DMS53 (cell line): ENCODE measurements around the gene HYLS1.
"Not testable (repeated sequence)": the region's sequence is repeated elsewhere in the genome, so short reads cannot be mapped to it uniquely, and the experiment has no call there.

Experiments used
- DNase-seq: peaks from one replicate; lab custom pipeline; 2025; lab: John Stamatoyannopoulos, UW

The HYLS1 gene

DNA sequence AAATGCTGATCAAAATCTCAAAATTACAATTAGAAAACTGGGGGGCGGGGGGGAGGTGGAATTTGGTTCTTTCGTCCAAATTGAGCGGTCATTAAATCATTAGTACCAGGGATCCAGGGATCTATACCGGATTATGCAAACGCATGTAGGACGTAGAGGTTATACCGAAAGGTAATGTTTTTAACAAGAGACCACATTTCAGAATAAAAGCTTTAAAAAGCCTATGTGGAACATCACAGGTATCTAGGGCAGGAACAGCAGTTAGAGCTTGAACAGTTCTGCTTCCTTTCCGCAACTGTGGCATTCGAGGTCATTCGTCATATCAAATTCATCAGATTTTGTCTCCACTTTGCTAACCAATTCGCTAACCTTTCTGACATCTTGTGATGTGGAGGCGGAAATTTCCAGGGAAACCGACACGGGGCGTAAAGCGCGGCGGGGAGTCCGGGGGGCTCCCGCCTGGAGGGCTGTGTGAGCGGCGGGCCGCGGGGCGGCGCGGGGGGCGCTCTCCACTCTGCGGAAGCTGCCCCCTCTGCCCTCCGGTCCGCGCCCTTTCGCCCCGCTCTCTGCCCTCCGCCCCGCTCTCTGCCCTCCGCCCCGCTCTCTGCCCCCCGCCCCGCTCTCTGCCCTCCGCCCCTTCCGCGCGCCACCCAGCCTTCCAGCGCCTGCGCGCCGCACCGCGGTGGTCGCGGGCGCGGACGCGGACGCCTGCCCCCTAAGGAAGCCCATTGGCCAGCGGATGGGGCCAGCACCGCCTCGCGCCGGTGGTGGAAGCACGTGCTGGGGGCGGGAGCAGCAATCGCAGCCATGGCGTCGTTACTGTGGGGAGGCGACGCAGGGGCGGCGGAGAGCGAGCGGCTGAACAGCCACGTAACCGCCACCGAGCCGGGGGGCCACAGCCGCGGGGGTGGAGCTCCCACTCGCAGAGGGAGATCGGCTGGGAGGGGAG lies 16.5 kb downstream of the HYLS1 start, which contains the start of gene DDX25:
DDX25 (plus strand) TSS at position 798 of the 949 bp plus-strand sequence; CDS start at position 808, 10 bp downstream.
- peak; percentile 37 for DNase-seq

DNA sequence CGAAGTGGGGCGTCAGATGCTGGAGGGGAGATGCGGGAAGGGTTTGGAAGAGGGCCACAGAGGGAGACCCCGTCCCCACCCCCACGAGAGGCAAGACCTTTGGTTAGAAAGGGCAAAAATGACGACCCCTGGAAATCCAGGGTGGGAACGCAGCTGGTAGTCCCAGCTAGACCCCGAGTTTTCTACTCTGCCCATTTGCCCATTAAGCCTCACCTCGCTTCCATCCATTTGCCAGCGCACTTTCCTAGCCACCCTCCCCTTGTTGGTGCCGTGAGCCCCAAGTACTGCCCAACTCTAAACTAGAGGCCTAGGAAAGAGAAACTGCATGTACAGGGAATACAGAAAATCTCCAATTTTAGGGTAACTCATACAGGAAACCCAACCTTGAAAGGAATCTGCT lies 17.2 kb downstream of the HYLS1 start:
- no peak for DNase-seq

DNA sequence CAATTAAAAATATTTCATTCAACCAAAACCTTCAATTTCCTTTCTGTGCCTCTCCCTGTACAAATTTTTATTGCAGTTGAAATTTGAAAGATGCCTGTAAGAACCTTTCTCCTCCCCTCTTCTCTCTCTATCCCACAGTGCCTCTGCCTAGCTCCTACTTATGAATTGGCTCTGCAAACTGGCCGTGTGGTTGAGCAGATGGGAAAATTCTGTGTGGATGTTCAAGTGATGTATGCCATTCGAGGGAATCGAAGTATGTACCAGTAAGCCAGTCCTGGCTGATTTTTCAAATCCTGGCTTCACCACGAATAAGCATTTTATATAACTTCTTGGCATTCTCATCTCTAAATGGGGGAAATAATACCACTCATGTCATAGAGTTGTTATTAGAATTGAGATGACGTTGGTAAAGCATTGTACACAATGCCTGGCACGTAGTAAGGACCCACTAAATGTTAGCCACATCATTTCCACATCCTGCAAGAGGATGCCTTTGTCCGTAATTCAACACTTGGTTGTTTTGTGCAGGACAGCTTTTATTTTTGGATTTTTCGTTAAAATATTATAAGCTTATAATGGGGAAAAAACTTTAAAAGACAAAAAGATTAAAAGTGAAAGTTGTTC lies 22.9 kb downstream of the HYLS1 start:
- no peak for DNase-seq

DNA sequence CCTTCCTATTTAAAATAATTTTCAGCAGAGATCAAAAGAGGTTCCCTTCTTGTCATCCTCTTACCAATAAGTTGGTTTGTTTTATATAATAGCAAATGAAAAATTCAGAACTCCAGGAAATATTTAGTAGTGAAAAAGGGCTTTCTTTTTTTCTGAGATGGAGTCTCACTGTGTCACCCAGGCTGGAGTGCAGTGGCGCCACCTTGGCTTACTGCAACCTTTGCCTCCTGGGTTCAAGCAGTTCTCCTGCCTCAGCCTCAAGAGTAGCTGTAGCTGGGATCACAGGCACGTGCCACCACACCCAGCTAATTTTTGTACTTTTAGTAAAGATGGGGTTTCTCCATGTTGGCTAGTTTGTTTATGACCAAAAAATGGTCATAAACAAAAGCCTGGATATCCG lies 27.1 kb downstream of the HYLS1 start:
- DNase-seq = not testable (repeated sequence)

DNA sequence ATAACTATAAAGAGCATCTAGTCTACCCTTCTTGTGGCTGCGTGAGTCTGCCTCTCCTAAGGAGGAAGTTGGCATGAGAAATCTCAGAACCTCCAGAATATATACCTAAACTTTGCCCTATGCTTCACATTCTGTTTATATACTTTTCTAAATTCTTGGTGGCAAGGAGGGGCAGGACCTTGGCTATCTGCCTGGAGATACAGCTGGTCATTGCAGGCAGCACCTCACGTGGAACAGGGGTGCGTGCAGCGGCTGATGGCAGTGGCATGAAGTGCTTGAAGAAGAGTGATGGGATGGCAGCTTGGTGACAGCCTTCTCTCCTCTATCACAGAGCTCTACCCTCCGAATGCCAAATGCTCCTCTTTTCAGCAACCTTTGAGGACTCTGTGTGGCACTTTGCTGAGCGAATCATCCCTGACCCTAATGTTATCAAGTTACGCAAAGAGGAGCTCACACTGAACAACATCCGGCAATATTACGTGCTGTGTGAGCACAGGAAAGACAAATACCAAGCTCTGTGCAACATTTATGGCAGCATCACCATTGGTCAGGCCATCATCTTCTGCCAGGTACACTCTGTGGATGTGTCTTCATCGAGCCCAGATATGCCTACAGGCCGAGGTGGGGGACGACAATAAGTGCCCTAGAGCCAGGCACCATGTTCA lies 29.3 kb downstream of the HYLS1 start:
- DNase-seq = no peak

DNA sequence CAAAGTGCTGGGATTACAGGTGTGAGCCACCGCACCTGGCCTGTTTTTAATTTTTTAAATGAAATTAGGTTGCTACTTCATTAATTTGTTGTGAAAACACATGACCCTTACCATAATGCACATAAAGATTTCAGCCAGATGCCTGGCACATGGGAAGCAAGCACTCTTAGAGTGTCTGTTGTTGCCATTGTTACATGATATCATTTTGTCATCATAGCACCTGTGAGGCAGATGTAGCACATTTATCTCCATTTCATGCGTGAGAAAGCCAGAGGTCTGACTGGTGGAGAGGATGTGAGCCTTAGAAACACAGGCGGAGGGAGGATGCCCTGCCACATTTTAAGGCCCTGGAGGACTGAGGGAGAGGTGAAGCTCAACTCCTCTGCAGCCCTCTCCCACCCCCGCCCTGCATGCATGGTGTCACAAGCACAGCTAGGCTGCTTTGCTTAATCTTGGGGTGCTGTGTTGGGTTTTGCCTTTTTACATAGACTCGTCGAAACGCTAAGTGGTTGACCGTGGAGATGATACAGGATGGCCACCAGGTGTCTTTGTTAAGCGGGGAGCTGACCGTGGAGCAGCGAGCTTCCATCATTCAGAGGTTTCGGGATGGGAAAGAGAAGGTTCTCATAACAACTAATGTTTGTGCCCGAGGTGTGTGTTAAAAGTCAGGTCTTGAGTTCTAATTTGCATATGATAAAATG lies 30.8 kb downstream of the HYLS1 start:
- DNase-seq = peak; percentile 17

DNA sequence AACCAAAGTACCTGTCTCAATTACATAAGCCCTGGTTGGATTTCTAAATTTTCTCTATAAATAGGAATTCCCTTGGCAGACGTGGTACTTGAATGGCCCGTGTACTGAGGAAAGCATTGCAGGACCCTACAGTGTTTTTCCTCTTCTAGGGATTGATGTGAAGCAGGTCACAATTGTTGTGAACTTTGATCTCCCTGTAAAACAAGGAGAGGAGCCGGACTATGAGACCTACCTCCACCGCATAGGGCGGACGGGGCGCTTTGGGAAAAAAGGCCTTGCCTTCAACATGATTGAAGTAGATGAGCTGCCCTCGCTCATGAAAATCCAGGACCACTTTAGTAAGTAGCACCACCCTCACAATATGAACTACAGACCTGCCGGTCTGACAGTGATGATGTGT lies 33.6 kb downstream of the HYLS1 start:
- no peak for DNase-seq

DNA sequence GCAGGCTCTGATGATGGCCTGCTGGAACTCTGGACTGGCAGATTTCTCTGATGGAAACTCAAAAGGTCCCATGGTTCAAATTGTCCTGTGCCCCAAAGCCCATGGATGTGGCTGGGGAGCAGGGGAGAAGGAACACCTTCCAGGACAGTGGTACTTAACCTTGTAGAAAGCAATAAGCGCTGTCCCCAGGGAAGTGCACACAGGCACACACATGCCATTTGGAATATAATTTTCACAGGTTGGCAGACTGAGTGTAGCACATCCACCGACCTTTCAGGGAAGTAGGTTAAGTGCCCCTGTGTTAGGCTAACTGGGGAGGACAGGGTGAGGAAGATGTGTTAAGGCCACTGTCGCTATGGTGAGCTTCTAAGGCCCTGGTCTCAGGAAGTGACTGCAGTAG lies 34.7 kb downstream of the HYLS1 start:
- DNase-seq = no peak

DNA sequence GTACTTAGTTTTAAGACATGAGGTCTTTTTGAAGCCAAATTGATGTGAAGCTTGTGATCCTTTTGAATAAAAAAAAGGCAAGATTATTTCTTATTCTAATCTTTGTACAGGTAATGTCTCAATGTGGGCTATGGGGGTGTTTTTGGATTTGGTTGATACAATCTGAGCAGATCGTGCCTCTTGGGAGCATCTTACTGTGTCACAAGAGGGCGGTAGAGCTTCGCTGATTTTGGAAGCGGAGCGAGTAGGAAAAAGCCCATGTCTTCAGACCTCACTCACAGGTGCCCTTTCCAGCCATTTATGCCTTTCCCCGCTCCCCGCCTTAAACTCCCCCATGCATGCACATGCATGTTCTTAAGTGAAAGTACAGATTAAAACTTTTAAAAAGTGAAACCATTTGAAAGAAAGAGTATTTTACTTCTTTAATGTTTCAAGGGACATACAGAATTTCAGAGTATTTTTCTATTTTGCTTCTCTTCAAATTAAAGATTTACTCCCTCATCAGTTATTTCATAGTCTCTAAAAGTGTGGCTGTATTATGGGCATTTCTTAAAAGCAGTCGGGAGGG lies 35.6 kb downstream of the HYLS1 start:
- DNase-seq = peak; percentile 89

DNA sequence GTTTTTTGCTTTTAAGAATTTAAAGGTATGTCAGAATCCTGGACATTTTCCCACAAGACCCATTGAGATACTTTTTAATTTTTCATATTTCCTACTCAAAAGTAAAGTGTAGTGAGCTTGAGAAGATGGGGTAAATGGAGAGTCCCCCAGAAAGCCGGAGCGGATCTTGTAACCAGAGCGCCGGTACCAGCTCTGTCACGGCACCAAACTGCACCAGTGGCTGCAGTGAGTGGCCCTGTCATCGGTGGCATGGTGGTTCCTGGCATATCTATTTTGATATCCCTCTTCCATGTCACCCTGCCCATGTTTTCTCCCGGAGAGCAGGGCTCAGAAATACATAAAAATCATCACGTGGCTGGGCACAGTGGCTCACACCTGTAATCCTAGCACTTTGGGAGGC lies 36.2 kb downstream of the HYLS1 start:
- no peak for DNase-seq

DNA sequence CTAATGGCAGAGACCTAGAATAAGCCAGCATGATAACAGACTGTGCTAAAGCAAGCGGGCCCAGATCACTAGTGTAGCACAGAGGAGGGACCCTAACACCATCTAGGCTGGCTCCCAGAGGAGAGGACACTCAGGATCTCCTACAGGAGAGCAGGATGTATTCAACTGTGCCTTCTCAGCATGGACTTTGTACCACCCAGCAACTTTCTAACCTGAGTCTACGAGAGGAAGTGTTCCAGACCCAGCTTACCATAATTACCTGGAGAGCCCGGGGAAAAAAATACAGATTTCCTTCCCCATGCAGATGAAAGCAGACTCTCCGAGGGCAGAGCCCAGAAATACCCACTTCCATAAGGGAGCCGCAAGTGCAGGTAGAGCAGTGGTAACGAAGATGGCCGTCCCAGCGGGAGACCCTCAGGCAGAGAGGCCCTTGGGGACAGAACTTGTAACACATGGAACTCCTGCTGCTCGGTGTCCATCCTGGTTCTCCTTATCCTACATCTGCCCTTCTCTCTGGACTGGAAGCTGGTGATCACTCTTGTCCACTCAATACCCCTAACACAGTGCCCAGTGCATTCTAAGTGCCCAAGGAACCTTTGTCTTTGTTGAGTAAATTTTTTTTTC lies 37.0 kb downstream of the HYLS1 start:
- no peak for DNase-seq

DNA sequence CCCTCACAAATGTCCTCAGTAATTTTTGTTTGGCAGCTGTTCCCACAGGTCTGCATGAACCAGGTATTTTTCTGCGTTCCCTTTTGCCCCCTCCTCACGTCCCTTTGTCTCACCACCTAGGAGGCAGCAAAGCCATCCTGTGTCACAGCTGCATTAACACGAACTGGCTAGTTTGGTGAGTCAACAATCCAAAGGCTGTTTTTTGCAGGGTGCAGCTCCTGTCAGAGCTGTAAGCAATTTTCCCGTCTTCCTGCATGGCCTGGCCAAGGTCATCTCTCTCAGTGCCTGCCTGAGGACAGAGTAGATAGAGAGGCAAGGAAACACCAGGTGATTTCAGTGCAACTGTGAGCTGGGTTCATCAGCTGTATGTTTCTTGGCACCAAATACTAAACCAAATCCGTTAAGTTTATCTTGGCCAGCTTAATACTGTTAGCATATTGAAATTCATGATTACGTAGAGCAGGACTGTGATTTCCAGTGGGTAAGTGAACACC lies 37.8 kb downstream of the HYLS1 start:
- no peak for DNase-seq

DNA sequence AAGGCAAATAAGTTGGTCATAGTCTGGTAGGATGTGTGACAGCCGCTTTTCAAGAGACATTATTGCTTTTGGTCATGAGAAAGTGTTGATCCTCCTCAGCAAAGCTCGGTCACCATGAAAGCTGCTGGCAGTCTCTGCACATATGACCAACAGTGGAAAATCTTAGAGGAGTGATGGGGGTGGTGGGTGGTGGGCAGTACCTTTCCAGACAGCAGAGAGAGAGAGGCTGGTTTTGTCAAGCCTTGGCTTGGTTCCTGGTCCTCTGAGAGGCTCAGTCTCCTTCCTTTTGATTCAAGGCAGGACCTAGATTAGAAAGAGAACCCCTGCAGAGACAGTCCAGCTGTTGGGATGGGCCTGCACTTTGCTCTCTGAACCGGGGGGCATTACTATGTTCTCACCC lies 38.3 kb downstream of the HYLS1 start:
- DNase-seq = no peak

DNA sequence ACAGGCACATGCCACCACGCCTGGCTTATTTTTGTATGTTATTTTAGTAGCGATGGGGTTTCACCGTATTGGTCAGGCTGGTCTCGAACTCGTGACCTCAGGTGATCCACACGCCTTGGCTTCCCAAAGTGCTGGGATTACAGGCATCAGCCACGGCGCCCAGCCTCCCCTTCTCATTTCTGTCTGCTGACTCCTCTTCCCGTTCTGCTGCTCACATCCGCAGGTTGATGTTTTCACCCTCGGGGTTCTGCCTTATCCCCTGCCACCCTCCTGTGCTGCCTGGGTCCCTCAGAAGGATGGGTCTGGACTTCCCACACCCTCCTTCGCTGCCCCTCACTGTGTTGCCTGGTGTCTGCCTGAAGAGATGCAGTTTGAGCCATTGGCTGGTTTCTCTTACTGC lies 39.2 kb downstream of the HYLS1 start:
- no peak for DNase-seq

DNA sequence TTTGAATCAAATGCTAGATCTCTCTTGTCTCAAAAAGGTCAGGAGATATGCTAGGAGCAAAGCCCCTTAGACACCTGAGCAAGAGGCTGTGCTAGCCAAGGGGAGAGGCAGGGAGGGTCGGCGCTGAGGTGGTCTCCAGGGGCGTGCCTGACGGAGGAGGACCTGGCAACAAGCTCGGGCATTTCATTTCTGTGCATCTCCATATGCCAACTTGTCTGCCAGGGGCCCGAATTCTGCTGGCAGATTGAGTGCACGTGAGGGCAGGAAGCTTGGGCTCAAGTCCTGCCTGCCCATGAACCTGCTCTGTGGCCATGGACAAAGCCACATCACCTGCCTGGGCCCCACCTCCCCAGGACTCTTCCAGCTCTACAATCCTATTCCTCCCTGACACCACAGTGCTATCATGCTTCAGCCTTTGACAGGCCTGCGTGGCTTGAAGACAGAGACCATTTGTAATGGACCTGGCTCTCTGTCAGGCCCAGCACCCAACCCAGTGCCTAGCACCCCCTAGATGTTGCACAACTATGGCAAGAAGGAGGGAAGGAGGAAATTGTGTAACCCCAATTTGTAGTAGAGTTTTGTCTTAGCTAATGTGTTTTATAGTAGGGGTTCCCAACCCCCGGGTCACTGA lies 42.1 kb downstream of the HYLS1 start:
- no peak for DNase-seq

DNA sequence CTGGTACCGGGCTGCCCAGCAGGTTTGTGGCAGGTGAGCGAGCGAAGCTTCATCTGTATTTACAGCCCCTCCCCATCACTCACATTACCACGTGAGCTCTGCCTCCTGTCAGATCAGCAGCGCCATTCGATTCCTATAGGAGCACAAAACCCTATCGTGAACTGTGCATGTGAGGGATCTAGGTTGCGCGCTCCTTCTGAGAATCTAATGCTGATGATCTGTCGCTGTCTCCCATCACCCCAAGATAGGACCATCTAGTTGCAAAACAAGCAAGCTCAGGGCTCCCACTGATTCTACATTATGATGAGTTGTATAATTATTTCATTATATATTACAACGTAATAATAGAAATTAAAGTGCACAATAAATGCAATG lies 42.6 kb downstream of the HYLS1 start:
- no peak for DNase-seq

DNA sequence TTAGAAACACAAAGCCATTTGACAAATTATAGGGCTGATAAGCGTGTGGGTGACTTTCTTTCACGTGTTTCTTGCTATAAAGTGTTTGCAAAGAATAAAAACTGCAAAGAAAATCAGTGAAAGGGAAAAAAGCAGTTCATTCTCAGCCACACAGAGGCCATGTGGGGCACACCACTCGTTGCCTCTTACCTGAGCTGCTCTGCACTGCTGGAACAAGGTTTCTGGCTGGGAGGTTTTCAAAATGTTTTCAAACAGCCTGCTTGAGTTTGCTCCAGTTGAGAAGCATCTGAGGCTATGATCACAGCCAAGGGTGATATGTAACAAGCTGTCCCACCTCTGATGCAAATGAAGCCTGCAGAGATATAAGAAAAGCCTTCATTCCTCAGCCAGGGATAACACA lies 43.6 kb downstream of the HYLS1 start:
- no peak for DNase-seq

DNA sequence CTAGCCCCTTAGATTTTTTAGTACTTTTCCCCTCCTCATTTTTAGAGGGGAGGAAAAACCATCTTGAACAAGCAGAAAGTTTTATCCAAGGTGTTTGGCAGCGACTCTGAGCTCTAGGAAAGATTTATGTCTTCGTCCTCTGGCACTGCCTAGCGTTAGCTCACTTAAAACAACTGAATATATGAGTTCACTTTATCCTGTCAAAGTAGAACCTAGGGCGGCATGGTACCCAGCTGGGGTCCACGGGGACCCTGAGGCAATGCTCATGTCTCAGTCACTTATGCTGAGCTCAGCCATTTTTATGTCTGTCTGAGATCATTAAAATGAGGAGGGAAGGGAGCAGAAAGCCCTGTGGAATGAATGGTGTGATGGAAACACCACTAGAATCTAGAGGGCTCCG lies 44.2 kb downstream of the HYLS1 start:
- no peak for DNase-seq

DNA sequence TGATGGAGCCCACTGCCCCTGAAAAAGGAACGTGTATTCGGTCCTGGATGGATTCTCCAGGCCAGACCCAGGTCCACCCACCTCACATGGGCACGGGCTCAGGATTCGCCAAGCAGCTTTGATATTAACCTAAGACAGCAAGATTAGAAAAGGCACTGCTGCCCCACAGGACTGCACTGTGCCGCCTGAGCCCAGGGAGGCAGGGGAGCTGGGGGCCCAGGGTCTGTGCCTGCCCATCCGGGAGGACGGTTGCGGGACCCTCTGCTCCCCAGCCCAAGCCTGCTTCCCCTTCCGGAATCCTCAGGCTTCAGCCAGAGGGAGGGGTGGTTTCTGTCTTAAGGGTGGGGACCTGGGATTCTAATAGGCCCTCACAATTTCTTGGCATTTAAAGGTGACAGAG lies 44.8 kb downstream of the HYLS1 start:
- no peak for DNase-seq

DNA sequence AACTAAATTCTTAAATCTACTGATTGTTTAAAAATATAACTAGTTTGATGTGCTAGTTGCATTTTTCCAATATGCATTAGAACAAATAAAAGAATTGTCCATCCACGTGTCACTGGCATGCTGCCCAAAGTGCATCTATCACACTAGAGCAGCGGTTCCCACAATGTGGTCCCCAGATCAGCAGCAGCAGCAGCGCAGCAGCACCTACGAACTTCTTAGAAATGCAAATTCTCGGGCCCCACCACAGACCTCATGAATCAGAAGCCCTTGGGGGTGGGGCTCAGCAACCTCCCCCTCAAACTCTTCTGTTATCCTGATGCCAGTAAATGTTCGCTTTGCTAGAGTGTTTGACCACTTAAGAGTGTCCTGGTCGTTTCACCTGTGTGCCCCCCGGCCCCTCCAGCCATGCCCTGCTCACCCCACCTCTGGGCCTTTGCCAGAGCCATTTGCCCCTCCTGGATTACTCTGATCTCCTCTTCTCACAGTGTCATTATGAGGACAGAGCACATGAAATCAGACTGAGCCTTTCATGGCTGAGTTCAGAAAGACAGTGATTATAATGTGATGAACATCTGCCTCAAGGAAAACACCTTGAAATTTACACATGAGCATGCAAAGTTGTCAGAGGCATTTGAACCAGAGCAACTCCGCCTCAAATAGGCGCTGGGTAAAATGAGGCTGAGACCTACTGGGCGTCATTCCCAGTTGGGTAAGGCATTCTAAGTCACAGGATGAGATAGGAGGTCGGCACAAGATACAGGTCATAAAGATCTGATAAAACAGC lies 45.8 kb downstream of the HYLS1 start:
- DNase-seq = no peak
